MM.1S (cell line): Measurements from ENCODE around the gene PABPC3.

Experiments used
- DNase-seq: peaks from one replicate; pipeline ENCODE4 v3.0.0-alpha.2; 2015
- H2AFZ ChIP-seq: fragments of 300-600 bp; sonication (generic); 2 replicates; pipeline ENCODE4 v1.6.0; 2016; ENCODE audit warnings: antibody characterized with exemption, low read length
- H3F3A ChIP-seq: fragments of 300-600 bp; sonication (generic); 2 replicates; pipeline ENCODE4 v1.6.1; 2016; ENCODE audit warnings: mild to moderate bottlenecking, antibody characterized with exemption, low read length, moderate library complexity, mixed read lengths; ENCODE audit not compliant: insufficient read depth
- H3K27ac ChIP-seq: fragments of 300-600 bp; sonication (generic); 2 replicates; pipeline ENCODE4 v1.5.1; 2016; ENCODE audit warnings: mild to moderate bottlenecking, low read length
- H3K27me3 ChIP-seq: fragments of 300-600 bp; sonication (generic); replicated peaks from 2 replicates; pipeline ENCODE4 v1.6.0; 2016; ENCODE audit warnings: low read length; ENCODE audit not compliant: insufficient read depth
- H3K36me3 ChIP-seq: fragments of 300-600 bp; sonication (generic); replicated peaks from 2 replicates; pipeline ENCODE4 v1.6.1; 2016; ENCODE audit warnings: mild to moderate bottlenecking, low read length, mixed read lengths; ENCODE audit not compliant: insufficient read depth
- H3K4me1 ChIP-seq: fragments of 300-600 bp; sonication (generic); 2 replicates; pipeline ENCODE4 v1.6.1; 2016; ENCODE audit warnings: low read length, mixed read lengths
- H3K4me2 ChIP-seq: fragments of 300-600 bp; sonication (generic); 2 replicates; pipeline ENCODE4 v1.6.0; 2016; ENCODE audit warnings: low read depth, low read length
- H3K4me3 ChIP-seq: fragments of 300-600 bp; sonication (generic); 2 replicates; pipeline ENCODE4 v1.5.1; 2016; ENCODE audit warnings: low read length, mixed read lengths
- H3K79me2 ChIP-seq: fragments of 300-600 bp; sonication (generic); 2 replicates; pipeline ENCODE4 v1.6.1; 2016; ENCODE audit warnings: mixed run types, low read length, mixed read lengths
- H3K9ac ChIP-seq: fragments of 300-600 bp; sonication (generic); 2 replicates; pipeline ENCODE4 v1.6.1; 2016; ENCODE audit warnings: low read length, mixed read lengths
- H3K9me2 ChIP-seq: fragments of 300-600 bp; sonication (generic); replicated peaks from 2 replicates; pipeline ENCODE4 v1.6.1; 2016; ENCODE audit warnings: mild to moderate bottlenecking, low read length, mixed read lengths; ENCODE audit not compliant: insufficient read depth
- H3K9me3 ChIP-seq: fragments of 300-600 bp; sonication (generic); replicated peaks from 2 replicates; pipeline ENCODE4 v1.6.1; 2016; ENCODE audit warnings: mild to moderate bottlenecking, low read length, mixed read lengths; ENCODE audit not compliant: insufficient read depth
- H4K20me1 ChIP-seq: fragments of 300-600 bp; sonication (generic); 2 replicates; pipeline ENCODE4 v1.6.1; 2016; ENCODE audit warnings: mild to moderate bottlenecking, low read length, moderate library complexity, mixed read lengths; ENCODE audit not compliant: insufficient read depth
- CTCF ChIP-seq: fragments of 300-600 bp; sonication (generic); IDR thresholded peaks from 2 replicates; pipeline ENCODE4 v1.5.1; 2016; ENCODE audit warnings: antibody characterized with exemption, low read length, mixed read lengths
- EZH2 ChIP-seq: fragments of 300-600 bp; sonication (generic); optimal IDR thresholded peaks from 2 replicates; pipeline ENCODE3; 2017; ENCODE audit warnings: low read depth, mild to moderate bottlenecking, antibody characterized with exemption, low read length, mixed read lengths
- EZH2phosphoT487 ChIP-seq: fragments of 300-600 bp; sonication (generic); IDR thresholded peaks from 2 replicates; pipeline ENCODE4 v1.6.1; 2018; ENCODE audit warnings: antibody characterized with exemption, low read length

The PABPC3 gene

GRCh38 chr13:25069911-25070310 lies 26.0 kb upstream of the PABPC3 start:
- H3K27ac ChIP-seq, result no peak overlapping the region
- H4K20me1 ChIP-seq, result no peaks in the 10 kb centered on the region
- H3K4me3 ChIP-seq, result no peak overlapping the region
- no peaks in the 10 kb centered on the region for H3K9me3 ChIP-seq
- no peak overlapping the region for H3K9ac ChIP-seq
- no peaks in the 10 kb centered on the region for H3K4me1 ChIP-seq
- no peak overlapping the region for H2AFZ ChIP-seq
- no peak for DNase-seq
- no peaks in the 10 kb centered on the region for H3F3A ChIP-seq
- H3K9me2 ChIP-seq, result no peaks in the 10 kb centered on the region
- H3K4me2 ChIP-seq, result no peak overlapping the region
- TF ChIP-seq EZH2 (no peak), EZH2phosphoT487 (no peak), CTCF (no peak)
- H3K79me2 ChIP-seq, result no peaks in the 10 kb centered on the region
- no peaks in the 10 kb centered on the region for H3K27me3 ChIP-seq
- H3K36me3 ChIP-seq, result no peaks in the 10 kb centered on the region

DNA sequence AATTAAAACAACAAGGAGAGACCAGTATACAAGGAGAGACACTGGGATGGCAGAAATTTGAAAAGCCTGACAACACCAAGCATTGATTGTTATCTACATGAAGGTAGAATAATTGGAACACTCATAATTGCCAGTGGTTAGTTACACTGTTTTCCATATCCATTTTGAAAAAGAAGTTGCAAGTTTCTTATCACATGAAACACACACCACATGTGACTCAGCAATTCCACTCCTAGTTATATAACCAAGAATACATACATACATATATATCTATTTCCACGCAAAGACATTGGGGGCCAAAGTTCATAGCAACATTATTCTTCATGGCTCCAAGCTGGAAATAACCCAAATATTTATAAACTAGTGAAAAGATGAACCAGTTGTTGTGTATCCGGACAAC lies 15.2 kb upstream of the PABPC3 start:
- no peak for TF ChIP-seq EZH2
- no peak for TF ChIP-seq CTCF
- TF ChIP-seq EZH2phosphoT487, result no peak
- H3K4me2 ChIP-seq, result no peak overlapping the region
- DNase-seq, result no peak

GRCh38 chr13:25084096-25084495 lies 11.8 kb upstream of the PABPC3 start:
- H4K20me1 ChIP-seq, result no peaks in the 10 kb centered on the region
- no peaks in the 10 kb centered on the region for H3K9me3 ChIP-seq
- no peaks in the 10 kb centered on the region for H3K9me2 ChIP-seq
- no peaks in the 10 kb centered on the region for H3K4me1 ChIP-seq
- no peak for TF ChIP-seq CTCF
- TF ChIP-seq EZH2, result no peak
- TF ChIP-seq EZH2phosphoT487, result no peak
- no peak for DNase-seq
- no peak overlapping the region for H3K4me3 ChIP-seq
- H3K27me3 ChIP-seq, result no peaks in the 10 kb centered on the region
- no peak overlapping the region for H3K4me2 ChIP-seq
- H2AFZ ChIP-seq, result no peak overlapping the region
- no peaks in the 10 kb centered on the region for H3K36me3 ChIP-seq
- H3K9ac ChIP-seq, result no peak overlapping the region
- no peaks in the 10 kb centered on the region for H3F3A ChIP-seq
- no peaks in the 10 kb centered on the region for H3K79me2 ChIP-seq
- H3K27ac ChIP-seq, result no peak overlapping the region

More for the DNA sequence above, 15.2 kb upstream of the PABPC3 start:
- no peaks in the 10 kb centered on the region for H3K4me1 ChIP-seq
- no peak overlapping the region for H3K4me3 ChIP-seq
- no peaks in the 10 kb centered on the region for H3K27me3 ChIP-seq
- no peak overlapping the region for H2AFZ ChIP-seq
- no peak overlapping the region for H3K27ac ChIP-seq
- no peaks in the 10 kb centered on the region for H3F3A ChIP-seq
- H3K9me2 ChIP-seq, result no peaks in the 10 kb centered on the region
- no peaks in the 10 kb centered on the region for H4K20me1 ChIP-seq
- H3K79me2 ChIP-seq, result no peaks in the 10 kb centered on the region
- no peaks in the 10 kb centered on the region for H3K9me3 ChIP-seq
- H3K36me3 ChIP-seq, result no peaks in the 10 kb centered on the region
- no peak overlapping the region for H3K9ac ChIP-seq
